RWPE2 (cell line): Measurements from ENCODE around the gene SEMA3A.

Experiments
- ATAC-seq: fragments of 200-7000 bp; cut with Tn5 transposase; 3 replicates; pipeline ENCODE4 v1.9.1; 2021; ENCODE audit warnings: low read depth
- DNase-seq: peaks from one replicate; pipeline ENCODE4 v3.0.0-alpha.2; 2020; ENCODE audit warnings: low spot score
- H3K27ac ChIP-seq: fragments of 450-650 bp; 2 replicates; pipeline ENCODE4 v1.5.1; 2017; ENCODE audit warnings: mild to moderate bottlenecking; ENCODE audit not compliant: poor library complexity, severe bottlenecking
- H3K27me3 ChIP-seq: fragments of 250-450 bp; sonication (Bioruptor Pico); 2 replicates; pipeline ENCODE4 v1.5.1; 2021; ENCODE audit warnings: mild to moderate bottlenecking, moderate library complexity; ENCODE audit not compliant: insufficient read depth, poor library complexity, severe bottlenecking
- H3K36me3 ChIP-seq: fragments of 250-450 bp; sonication (Bioruptor Pico); 2 replicates; pipeline ENCODE4 v1.5.1; 2020; ENCODE audit warnings: low read depth, mild to moderate bottlenecking, moderate library complexity
- H3K4me1 ChIP-seq: fragments of 250-450 bp; sonication (Bioruptor Pico); 2 replicates; pipeline ENCODE4 v1.5.1; 2021; ENCODE audit warnings: mild to moderate bottlenecking, moderate library complexity; ENCODE audit not compliant: insufficient read depth, poor library complexity, severe bottlenecking
- H3K4me3 ChIP-seq: fragments of 250-450 bp; sonication (Bioruptor Pico); 2 replicates; pipeline ENCODE4 v1.5.1; 2021; ENCODE audit warnings: mild to moderate bottlenecking, moderate library complexity; ENCODE audit not compliant: severe bottlenecking
- H3K9me3 ChIP-seq: fragments of 250-450 bp; sonication (Bioruptor Pico); 2 replicates; pipeline ENCODE4 v1.5.1; 2021; ENCODE audit warnings: mild to moderate bottlenecking, moderate library complexity; ENCODE audit not compliant: severe bottlenecking
- TF ChIP-seq, protein P1 (sequence below): fragments of 450-650 bp; IDR thresholded peaks from one replicate; pipeline ENCODE4 v1.5.1; 2017; ENCODE audit warnings: mild to moderate bottlenecking, moderate library complexity; ENCODE audit not compliant: poor library complexity, severe bottlenecking

The SEMA3A gene

DNA sequence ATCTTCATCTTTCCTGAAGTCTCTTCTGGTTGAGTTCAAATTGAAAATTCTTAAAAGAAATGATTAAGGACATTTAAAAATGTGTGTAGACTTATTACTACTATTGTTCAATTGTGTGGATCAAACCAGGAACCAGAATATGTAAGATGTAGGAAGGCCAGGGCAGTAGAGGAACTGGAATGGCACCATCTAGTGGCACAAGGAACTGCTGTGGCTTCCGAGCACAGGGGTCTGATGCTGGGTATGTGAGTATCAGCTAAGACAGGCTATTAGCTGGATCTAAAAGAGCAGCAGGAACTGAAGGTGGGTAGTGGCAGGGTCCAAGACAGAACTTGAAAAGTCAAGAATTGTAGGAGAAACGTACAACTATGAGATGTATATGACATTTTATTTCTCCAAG, 247.3 kb downstream of the SEMA3A start:
- no peaks in the 10 kb centered on the region for H3K27me3 ChIP-seq
- no peaks in the 10 kb centered on the region for H3K9me3 ChIP-seq
- DNase-seq, result no peak
- no peaks in the 10 kb centered on the region for H3K4me1 ChIP-seq
- H3K4me3 ChIP-seq, result no peak overlapping the region
- no peaks in the 10 kb centered on the region for H3K36me3 ChIP-seq
- no peak overlapping the region for H3K27ac ChIP-seq
- ATAC-seq, result no peak
- TF ChIP-seq, protein P1, sequence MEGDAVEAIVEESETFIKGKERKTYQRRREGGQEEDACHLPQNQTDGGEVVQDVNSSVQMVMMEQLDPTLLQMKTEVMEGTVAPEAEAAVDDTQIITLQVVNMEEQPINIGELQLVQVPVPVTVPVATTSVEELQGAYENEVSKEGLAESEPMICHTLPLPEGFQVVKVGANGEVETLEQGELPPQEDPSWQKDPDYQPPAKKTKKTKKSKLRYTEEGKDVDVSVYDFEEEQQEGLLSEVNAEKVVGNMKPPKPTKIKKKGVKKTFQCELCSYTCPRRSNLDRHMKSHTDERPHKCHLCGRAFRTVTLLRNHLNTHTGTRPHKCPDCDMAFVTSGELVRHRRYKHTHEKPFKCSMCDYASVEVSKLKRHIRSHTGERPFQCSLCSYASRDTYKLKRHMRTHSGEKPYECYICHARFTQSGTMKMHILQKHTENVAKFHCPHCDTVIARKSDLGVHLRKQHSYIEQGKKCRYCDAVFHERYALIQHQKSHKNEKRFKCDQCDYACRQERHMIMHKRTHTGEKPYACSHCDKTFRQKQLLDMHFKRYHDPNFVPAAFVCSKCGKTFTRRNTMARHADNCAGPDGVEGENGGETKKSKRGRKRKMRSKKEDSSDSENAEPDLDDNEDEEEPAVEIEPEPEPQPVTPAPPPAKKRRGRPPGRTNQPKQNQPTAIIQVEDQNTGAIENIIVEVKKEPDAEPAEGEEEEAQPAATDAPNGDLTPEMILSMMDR, result peak; percentile 43

DNA sequence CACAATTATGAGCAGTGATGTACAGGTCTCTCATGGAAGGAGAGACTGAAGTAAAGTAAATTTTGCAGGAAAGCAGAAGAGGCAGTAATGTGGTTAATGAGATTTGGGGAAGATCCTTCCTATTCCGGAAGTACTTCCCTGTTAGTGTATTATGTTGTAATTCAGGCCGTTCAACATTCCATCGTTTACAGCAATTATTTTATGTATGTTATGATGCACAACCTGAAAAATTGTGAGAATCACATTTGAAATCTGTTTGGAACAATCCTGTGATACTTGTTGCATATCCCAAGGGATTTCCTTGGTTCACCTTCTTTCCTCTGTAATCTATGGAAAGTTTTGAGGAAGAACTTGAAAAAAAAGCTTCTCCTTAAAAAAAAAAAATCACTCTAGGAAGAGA, 247.8 kb downstream of the SEMA3A start:
- DNase-seq (no peak), ATAC-seq (no peak)
- H3K9me3 ChIP-seq, result no peaks in the 10 kb centered on the region
- no peak overlapping the region for H3K27ac ChIP-seq
- H3K4me1 ChIP-seq, result no peaks in the 10 kb centered on the region
- TF ChIP-seq, protein P1, result no peak
- H3K27me3 ChIP-seq, result no peaks in the 10 kb centered on the region
- no peak overlapping the region for H3K4me3 ChIP-seq
- no peaks in the 10 kb centered on the region for H3K36me3 ChIP-seq

DNA sequence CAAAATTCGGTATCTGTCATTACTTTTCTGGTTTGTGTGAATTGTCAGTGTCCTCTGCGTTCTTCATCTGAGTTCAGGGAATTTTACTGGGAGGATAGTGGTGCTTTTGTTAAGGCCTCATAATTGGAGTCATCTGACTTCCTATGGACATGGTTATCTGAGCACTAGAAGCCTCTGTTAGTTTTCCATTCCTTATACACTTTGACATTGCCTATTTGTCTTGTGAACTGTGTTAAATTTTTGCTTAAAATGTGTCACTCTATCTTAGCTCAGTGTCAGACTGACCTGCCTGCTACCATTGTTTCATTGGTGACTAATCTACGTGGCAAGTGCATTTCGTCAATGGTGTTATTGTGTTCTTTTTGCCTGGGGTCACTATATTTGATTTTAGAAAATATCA, 253.3 kb downstream of the SEMA3A start:
- ATAC-seq, result no peak
- DNase-seq, result no peak
- Histone ChIP-seq H3K36me3 (no peaks in the 10 kb centered on the region), H3K4me1 (no peaks in the 10 kb centered on the region), H3K27ac (no peak overlapping the region), H3K4me3 (no peak overlapping the region), H3K27me3 (no peaks in the 10 kb centered on the region), H3K9me3 (no peaks in the 10 kb centered on the region)
- TF ChIP-seq, protein P1, result no peak

DNA sequence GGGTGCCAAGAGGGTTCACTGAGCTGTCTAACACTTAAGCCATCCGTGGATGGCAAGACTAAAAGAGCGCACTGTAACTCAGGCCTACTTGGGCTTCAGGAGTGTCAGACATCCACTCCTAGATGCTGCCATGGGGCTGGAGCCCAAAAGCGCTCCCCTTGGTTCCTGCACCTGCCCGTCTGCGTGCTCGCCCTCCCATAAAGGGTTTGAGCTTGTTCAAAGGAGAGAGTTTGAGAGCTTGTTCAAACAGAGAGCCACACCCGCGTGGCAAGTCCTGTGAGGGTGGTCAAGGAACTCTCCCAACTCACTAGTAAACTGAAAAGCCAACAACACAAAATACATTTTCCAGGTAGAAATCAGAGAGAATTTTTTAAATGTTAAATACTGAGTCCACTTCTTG, 256.7 kb downstream of the SEMA3A start:
- ATAC-seq, result no peak
- no peak overlapping the region for H3K4me3 ChIP-seq
- TF ChIP-seq, protein P1, result no peak
- DNase-seq, result no peak
- no peaks in the 10 kb centered on the region for H3K4me1 ChIP-seq
- no peak overlapping the region for H3K27ac ChIP-seq
- H3K9me3 ChIP-seq, result no peaks in the 10 kb centered on the region
- no peaks in the 10 kb centered on the region for H3K36me3 ChIP-seq
- no peaks in the 10 kb centered on the region for H3K27me3 ChIP-seq

DNA sequence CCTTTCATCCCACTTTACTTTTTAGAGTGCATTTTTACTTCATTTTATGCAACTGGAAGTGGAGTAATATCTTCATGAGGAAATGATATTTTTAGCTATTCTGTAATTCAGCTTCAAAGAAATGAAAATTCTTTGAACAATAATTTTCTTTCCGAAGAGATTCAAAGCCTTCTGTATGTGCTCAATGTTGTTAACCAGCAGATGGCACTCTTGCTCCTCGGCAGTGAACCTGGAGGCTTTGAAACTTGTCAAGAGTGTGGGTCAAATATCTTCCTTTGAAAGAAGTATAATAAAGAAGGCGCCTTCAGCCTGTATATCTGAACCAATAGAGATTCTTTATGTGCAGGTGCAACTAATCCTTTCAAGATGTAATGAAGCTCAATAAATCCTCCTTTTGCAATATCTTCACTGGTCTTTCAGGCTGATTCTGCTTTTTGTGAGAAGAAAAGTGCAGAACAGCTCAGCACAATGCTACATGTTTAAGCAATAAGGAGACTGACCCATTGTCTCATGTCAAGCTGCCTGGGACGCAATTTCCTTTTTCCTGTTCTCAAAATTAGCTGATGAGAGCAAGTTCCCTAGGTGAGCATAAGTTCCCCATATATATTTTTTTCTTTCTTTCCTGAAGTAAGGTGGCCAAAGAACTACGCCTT, 258.4 kb downstream of the SEMA3A start:
- no peaks in the 10 kb centered on the region for H3K36me3 ChIP-seq
- no peaks in the 10 kb centered on the region for H3K9me3 ChIP-seq
- TF ChIP-seq, protein P1, result peak; percentile 98
- H3K27ac ChIP-seq, result no peak overlapping the region
- H3K4me1 ChIP-seq, result no peaks in the 10 kb centered on the region
- DNase-seq, result no peak
- no peaks in the 10 kb centered on the region for H3K27me3 ChIP-seq
- ATAC-seq, result peak; percentile 80
- H3K4me3 ChIP-seq, result no peak overlapping the region
